DMS153 treated with DMSO at 0.1 percent for 48 hours (cell line): Measurements from ENCODE around the gene UBB.
"Not testable (repeated sequence)": the region's sequence is repeated elsewhere in the genome, so short reads cannot be mapped to it uniquely, and the experiment has no call there.

Source experiments
- DNase-seq: peaks from one replicate; lab custom pipeline; 2025; ENCODE audit not compliant: unreplicated experiment; lab: John Stamatoyannopoulos, UW

Gene UBB

GRCh38 chr17:16374146-16374938 lies 6.5 kb upstream of the UBB start:
- no peak for DNase-seq

DNA sequence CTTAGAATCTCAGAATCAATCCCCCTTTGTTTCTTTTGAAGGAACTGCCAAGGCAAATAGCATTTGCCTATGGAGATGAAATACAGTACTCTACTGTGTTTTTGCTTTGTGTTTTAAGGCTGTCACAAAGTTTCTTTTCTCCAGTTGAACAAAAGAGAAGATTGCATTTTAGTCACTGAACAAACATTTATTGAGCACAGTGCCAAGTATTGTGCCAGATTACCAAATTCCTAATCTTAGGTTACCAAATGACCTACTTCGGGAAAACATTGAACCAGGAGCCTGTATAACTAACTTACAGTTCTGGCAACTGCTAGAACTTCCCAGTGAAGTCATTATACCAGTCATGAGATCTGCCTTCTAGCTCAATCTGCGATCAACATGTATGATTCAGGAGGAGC lies 3.0 kb upstream of the UBB start:
- no peak for DNase-seq

GRCh38 chr17:16378636-16379282 lies 2.1 kb upstream of the UBB start:
- no peak for DNase-seq

DNA sequence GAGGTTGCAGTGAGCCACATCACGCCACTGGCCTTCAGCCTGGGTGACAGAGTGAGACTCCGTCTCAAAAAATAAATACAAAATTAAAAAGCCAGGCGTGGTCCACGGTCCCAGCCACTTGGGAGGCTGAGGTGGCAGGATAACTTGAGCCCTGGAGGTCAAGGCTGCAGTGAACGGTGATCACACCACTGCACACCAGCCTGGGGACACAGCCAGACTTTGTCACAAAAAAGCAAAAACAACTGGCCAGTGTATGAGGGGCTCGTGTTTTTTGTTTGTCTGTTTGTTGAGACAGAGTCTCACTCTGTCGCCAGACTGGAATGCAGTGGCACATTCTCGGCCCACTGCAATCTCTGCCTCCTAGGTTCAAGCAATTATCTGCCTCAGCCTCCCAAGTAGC lies 1.2 kb upstream of the UBB start:
- no peak for DNase-seq

- DNase-seq = no peak
Measured at GRCh38 chr17:16381496-16381820, 567 bp downstream of the UBB start.

DNA sequence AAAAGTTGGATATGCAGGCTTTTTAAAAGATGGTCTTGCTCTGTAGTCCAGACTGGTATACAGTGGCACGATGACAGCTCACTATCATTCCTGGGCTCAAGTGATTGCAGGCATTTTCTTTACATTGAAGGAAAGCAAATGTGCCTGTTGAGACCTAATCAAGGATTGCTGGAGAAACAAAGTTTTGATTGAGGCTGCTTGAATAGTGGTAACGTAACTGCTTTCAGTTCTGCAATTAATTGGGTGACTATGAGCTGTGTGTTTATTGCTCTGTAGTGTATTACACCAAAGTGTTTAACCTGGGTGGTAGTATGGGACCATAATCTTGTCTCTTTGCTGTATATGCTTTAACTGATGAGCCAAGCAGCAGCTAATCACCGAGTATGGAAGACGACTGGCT lies 2.3 kb downstream of the UBB start:
- no peak for DNase-seq

GRCh38 chr17:16383772-16384287 lies 2.9 kb downstream of the UBB start:
- no peak for DNase-seq

- DNase-seq = no peak
Measured at GRCh38 chr17:16384557-16384956, 3.7 kb downstream of the UBB start.

DNA sequence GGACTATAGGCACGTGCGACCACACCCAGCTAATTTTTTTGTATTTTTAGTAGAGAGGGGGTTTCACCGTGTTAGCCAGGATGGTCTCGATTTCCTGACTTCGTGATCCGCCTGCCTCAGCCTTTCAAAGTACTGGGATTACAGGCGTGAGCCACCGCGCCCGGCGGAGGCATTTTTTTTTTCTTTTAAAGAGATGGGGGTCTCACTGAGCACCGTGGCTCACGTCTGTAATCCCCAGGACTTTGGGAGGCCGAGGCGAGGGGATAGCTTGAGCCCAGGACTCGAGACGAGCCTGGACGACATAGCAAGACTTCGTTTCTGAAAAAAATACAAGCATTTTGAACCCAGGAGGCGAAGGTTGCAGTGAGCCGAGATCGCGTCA lies 5.2 kb downstream of the UBB start:
- DNase-seq = not testable (repeated sequence)

DNA sequence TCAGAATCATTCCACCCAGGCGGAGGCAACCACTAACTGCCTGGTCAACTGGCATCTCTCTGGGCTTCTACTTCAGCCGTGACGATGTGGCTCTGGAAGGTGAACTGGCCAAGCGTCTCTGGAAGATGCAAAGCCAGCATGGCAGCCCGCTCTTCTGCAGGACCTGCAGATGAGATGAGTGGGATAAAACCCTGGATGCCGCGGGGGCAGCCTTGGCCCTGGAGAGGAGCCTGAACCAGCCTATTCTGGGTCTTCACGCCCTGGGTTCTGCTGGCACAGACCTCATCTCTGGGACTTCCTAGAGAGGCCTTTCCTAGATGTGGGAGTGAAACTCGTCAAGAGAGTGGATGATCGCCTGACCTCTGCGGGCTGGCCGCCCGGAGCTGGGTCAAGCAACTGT lies 10.6 kb downstream of the UBB start:
- DNase-seq = no peak

GRCh38 chr17:16392491-16392890 lies 11.6 kb downstream of the UBB start:
- DNase-seq = not testable (repeated sequence)

GRCh38 chr17:16395887-16396286 lies 15.0 kb downstream of the UBB start:
- not testable (repeated sequence) for DNase-seq

DNA sequence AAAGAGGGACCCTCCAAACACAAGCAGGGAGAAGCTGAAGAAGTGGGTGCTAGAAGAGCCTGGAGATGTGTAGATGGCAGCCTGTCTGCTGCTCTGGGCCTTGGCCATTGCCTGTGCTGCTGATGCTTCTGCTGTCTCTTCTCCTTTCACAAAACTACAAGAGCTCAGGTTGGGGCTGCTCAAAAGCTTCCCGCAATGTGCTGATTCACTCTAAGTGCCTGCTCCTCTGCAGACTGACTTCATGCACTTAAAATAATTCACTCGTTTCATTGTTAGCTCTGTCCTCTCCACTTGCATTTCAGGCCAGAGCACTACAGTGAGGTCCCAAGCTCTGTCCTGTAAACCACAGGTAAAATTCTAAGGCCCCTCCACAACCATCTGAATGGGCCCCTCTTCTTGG lies 15.8 kb downstream of the UBB start:
- not testable (repeated sequence) for DNase-seq

DNA sequence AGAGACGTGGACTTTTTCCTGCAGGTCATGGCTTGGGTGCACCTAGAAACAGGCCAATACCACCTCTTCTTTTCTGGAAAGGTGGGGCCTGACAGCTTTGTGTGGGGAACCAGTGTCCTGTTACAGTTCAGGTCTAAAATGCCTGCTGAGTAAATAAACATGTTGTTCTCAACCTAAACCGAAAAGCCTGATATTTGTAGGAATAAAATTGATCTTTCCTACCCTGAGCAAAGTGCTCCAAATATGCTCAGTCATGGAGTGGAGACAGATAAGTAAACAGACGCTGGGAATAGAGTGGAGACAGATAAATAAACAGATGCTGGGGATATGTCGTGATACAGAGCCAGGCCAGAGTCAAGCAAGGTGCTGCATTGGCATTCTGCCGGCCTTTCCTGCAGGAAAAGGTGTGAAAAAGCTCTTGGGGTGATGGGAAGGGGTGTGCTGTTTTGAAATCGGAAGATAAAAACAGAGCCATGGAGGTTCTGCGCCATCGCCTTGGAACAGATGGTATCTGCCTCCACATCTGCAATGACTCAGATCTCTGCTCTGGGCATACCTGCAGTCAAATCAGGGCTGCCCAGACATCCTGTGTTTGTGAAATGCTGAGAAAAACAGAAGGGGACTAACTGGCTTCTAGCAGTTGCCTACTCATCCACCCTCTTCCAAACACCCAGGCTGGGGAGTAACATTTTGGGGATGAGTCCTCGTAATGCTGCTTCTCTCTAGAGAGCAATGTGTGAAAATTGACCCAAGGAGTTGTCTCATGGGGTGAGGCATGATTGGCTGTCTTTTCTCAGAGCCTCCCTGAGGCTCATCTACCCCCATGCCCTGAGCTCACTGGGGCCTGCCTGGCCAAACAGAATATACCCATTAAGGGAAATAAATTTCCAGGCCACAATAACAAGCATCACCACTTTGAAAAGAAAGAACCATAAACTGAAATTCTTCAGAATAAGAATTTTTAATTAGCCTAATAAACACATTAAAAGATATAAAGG lies 17.7 kb downstream of the UBB start:
- no peak for DNase-seq

DNA sequence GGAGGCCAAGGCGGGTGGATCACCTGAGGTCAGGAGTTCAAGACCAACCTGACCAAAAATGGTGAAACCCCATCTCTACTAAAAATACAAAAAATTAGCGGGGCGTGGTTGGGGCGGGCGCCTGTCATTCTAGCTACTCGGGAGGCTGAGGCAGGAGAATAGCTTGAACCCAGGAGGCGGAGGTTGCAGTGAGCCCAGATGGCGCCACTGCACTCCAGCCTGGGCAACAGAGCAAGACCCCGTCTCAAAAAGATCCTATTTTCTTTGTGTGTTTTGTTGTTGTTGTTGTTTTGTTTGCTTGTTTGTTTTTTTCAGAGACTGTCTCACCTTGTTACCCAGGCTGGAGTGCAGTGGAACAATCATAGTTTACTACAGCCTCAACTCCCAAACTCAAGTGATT lies 23.0 kb downstream of the UBB start:
- not testable (repeated sequence) for DNase-seq

DNA sequence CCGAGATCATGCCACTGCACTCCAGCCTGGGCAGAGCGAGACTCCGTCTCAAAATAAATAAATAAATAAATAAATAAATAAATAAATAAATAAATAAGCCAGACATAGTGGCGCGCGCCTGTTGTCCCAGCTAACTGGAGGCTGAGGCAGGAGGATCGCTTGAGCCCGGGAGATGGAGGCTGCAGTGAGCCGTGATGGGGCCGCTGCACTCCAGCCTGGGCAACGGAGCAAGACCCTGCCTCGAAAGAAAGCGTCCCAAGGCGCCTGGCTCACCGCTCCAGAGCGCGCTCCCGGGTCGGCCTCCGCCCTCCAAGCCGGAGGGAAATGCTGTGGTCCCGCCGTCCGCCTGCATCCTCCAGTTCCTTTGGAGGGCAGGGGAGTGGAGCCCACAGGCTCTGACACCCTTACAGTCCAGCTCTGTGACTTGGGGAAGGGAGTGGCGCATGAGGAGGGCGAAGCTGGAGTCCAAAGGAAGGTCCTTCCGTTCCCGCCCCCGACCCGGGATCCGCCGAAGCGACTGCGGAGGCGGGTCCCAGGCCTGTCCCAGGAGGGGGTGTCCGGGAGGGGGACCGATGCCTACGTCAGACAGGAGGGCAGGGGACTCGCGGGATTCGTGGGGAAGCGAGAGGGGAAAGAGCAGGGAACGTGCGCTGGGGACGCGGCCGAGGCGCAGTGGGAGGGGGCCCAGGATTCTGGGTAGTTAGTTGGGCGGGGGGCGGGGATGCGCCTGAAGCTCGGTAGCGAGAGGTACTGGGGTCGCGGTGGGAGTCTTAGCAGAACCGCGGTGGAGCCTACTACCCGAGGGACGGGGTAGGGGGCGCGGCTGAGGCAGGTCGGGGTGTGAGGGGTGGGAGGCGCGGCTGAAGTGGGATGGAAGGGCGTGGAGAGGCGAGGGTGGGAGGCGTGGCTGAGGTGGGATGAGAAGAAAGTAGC lies 26.1 kb downstream of the UBB start:
- DNase-seq = no peak

- DNase-seq = peak; percentile 2
Measured at GRCh38 chr17:16407911-16408588, 27.2 kb downstream of the UBB start.

GRCh38 chr17:16415031-16415924 lies 34.4 kb downstream of the UBB start, which contains the start of gene TRPV2:
TSS of gene TRPV2 (plus strand) at chr17:16415571. CDS start at chr17:16417669, 2,098 bp downstream.
- no peak for DNase-seq

DNA sequence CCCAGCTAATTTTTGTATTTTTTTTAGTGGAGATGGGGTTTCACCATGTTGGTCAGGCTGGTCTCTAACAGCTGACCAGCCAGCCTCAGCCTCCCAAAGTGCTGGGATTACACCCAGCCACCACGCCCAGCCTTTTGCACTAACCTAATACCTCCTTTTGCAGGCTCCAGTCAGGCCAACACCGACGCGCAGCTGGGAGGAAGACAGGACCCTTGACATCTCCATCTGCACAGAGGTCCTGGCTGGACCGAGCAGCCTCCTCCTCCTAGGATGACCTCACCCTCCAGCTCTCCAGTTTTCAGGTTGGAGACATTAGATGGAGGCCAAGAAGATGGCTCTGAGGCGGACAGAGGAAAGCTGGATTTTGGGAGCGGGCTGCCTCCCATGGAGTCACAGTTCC lies 36.5 kb downstream of the UBB start:
- no peak for DNase-seq
